Measurements from ENCODE around the gene METTL4.

- TF ChIP-seq POLR2AphosphoS5 (IDR thresholded peaks at IDR 0.05; ENCODE audit: low read depth, low read length) (no peak), TAF1 (IDR thresholded peaks at IDR 0.05; ENCODE audit: low read depth, low read length) (no peak), POLR2A (IDR thresholded peaks at IDR 0.05; ENCODE audit: low read depth, low read length) (no peak), PAX5 (IDR thresholded peaks at IDR 0.05; ENCODE audit: insufficient read depth, low read length, severe bottlenecking) (no peak)
Measured at GRCh38 chr18:2510416-2510815, 60.9 kb downstream of the METTL4 start.
